ENCODE data around the gene HLA-DMA. TPM values are rescaled to one million over a fixed set of nuclear protein-coding genes. Genes with fewer than 3 reads are reported as not detected.

HLA-DMA gene
- total RNA-seq, 2 experiments from 2014 or later = 14.4 to 16.5 TPM

GRCh38 chr6:32920715-32921114 is 32.2 kb downstream of the HLA-DMA start:
- no peak overlapping the region for H3K27ac Mint-ChIP-seq

DNA sequence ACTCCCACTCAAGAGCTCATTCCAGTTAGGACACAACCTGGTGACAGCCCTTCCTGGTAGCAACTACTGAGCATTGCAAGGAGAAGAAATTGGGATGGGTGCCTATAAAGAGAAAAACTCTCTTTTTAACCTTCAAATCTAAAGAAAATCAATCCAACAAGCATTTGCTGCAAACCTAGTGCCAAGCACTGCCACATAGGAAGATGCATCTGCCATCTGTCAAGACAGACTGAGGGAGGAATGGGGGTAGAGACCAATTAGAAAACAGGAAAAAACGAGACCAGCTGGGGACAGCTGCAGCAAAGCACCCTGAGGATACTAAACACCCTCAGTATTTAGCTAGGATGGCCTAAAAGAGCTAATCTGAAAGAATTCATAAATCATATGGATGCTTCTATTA is 39.9 kb downstream of the HLA-DMA start:
- intact Hi-C loops (cut with DNase I, micrococcal nuclease) = no loop called here
- H3K4me3 ChIP-seq (ENCODE audit: low read length) = no peak overlapping the region
- ATAC-seq (ENCODE audit: poor library complexity) (no peak), DNase-seq (no peak)
- no peak overlapping the region for H3K27ac ChIP-seq (ENCODE audit: low read depth in 1 of 2, low read length in 2 of 2)
- H3K9me3 Mint-ChIP-seq = no peaks in the 10 kb centered on the region
- TF ChIP-seq, protein P1, sequence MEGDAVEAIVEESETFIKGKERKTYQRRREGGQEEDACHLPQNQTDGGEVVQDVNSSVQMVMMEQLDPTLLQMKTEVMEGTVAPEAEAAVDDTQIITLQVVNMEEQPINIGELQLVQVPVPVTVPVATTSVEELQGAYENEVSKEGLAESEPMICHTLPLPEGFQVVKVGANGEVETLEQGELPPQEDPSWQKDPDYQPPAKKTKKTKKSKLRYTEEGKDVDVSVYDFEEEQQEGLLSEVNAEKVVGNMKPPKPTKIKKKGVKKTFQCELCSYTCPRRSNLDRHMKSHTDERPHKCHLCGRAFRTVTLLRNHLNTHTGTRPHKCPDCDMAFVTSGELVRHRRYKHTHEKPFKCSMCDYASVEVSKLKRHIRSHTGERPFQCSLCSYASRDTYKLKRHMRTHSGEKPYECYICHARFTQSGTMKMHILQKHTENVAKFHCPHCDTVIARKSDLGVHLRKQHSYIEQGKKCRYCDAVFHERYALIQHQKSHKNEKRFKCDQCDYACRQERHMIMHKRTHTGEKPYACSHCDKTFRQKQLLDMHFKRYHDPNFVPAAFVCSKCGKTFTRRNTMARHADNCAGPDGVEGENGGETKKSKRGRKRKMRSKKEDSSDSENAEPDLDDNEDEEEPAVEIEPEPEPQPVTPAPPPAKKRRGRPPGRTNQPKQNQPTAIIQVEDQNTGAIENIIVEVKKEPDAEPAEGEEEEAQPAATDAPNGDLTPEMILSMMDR (IDR thresholded peaks at IDR 0.05) = no peak
- no peaks in the 10 kb centered on the region for H3K4me1 ChIP-seq (ENCODE audit: insufficient read depth, low read length)
- peaks cover 0 to 5% of the 10 kb centered on the region in 2 experiments for H3K27me3 ChIP-seq (ENCODE audit: control insufficient read depth in 1 of 2, insufficient read depth in 2 of 2, low read length in 2 of 2)
- POLR2A ChIA-PET = interaction anchor here (1.1 to 1.2 kb wide), 2 partner anchors 21 to 72 kb away, joined by 3 to 5 read pairs; no protein-coding TSS in a partner anchor
- H3K4me3 Mint-ChIP-seq = no peak overlapping the region
- no peaks in the 10 kb centered on the region for H3K4me1 Mint-ChIP-seq (ENCODE audit: low read depth)
- no peaks in the 10 kb centered on the region for H3K9me3 ChIP-seq (ENCODE audit: control insufficient read depth in 1 of 2, insufficient read depth in 1 of 2, low read length in 2 of 2)
- peaks cover 29% of the 10 kb centered on the region for H3K27me3 Mint-ChIP-seq
- CTCF ChIA-PET = interaction anchor here (1.2 kb wide), 1 partner anchor 10 kb away, joined by 5 read pairs; no protein-coding TSS in a partner anchor
- H3K27ac Mint-ChIP-seq = no peak overlapping the region
- H3K36me3 ChIP-seq (ENCODE audit: insufficient read depth, low read length) = no peaks in the 10 kb centered on the region
- no peaks in the 10 kb centered on the region for H3K36me3 Mint-ChIP-seq (ENCODE audit: low read depth)

More at GRCh38 chr6:32920715-32921114, 32.2 kb downstream of the HLA-DMA start:
- no peaks in the 10 kb centered on the region for H3K4me1 Mint-ChIP-seq (ENCODE audit: low read depth)
- no peak overlapping the region for H3K4me3 Mint-ChIP-seq
- no peaks in the 10 kb centered on the region for H3K36me3 ChIP-seq (ENCODE audit: insufficient read depth, low read length)
- peaks cover 0 to 6% of the 10 kb centered on the region in 2 experiments for H3K27me3 ChIP-seq (ENCODE audit: control insufficient read depth in 1 of 2, insufficient read depth in 2 of 2, low read length in 2 of 2)
- H3K9me3 Mint-ChIP-seq = no peaks in the 10 kb centered on the region
- no peaks in the 10 kb centered on the region for H3K4me1 ChIP-seq (ENCODE audit: insufficient read depth, low read length)
- no peak for DNase-seq
- H3K4me3 ChIP-seq (ENCODE audit: low read length) = no peak overlapping the region
- H3K9me3 ChIP-seq (ENCODE audit: control insufficient read depth in 1 of 2, insufficient read depth in 1 of 2, low read length in 2 of 2) = no peaks in the 10 kb centered on the region
- CTCF ChIA-PET = no interaction called here
- intact Hi-C loops (cut with DNase I, micrococcal nuclease) = no loop called here
- ATAC-seq (ENCODE audit: poor library complexity) = no peak
- H3K27me3 Mint-ChIP-seq = peaks cover 20% of the 10 kb centered on the region
- no peak overlapping the region for H3K27ac ChIP-seq (ENCODE audit: low read depth in 1 of 2, low read length in 2 of 2)
- POLR2A ChIA-PET = interaction anchor here (0.8 kb wide), 1 partner anchor 51 kb away, joined by 3 read pairs; no protein-coding TSS in a partner anchor
- TF ChIP-seq, protein P1 (IDR thresholded peaks at IDR 0.05) = no peak
- no peaks in the 10 kb centered on the region for H3K36me3 Mint-ChIP-seq (ENCODE audit: low read depth)

- H3K27me3 Mint-ChIP-seq = peaks cover 23% of the 10 kb centered on the region
- ATAC-seq (ENCODE audit: poor library complexity) (no peak), DNase-seq (no peak)
- H3K36me3 ChIP-seq (ENCODE audit: insufficient read depth, low read length) = no peaks in the 10 kb centered on the region
- no peaks in the 10 kb centered on the region for H3K9me3 ChIP-seq (ENCODE audit: control insufficient read depth in 1 of 2, insufficient read depth in 1 of 2, low read length in 2 of 2)
- peaks cover 0 to 5% of the 10 kb centered on the region in 2 experiments for H3K27me3 ChIP-seq (ENCODE audit: control insufficient read depth in 1 of 2, insufficient read depth in 2 of 2, low read length in 2 of 2)
- CTCF ChIA-PET = no interaction called here
- POLR2A ChIA-PET = no interaction called here
- intact Hi-C loops (cut with DNase I, micrococcal nuclease) = no loop called here
- H3K27ac Mint-ChIP-seq = no peak overlapping the region
- TF ChIP-seq, protein P1 (IDR thresholded peaks at IDR 0.05) = no peak
- no peak overlapping the region for H3K27ac ChIP-seq (ENCODE audit: low read depth in 1 of 2, low read length in 2 of 2)
- H3K36me3 Mint-ChIP-seq (ENCODE audit: low read depth) = no peaks in the 10 kb centered on the region
- no peaks in the 10 kb centered on the region for H3K4me1 Mint-ChIP-seq (ENCODE audit: low read depth)
- no peak overlapping the region for H3K4me3 Mint-ChIP-seq
- no peaks in the 10 kb centered on the region for H3K9me3 Mint-ChIP-seq
- H3K4me1 ChIP-seq (ENCODE audit: insufficient read depth, low read length) = no peaks in the 10 kb centered on the region
- H3K4me3 ChIP-seq (ENCODE audit: low read length) = no peak overlapping the region
Measured at GRCh38 chr6:32908897-32909296, 44.0 kb downstream of the HLA-DMA start.

All from CD4-positive, alpha-beta T cell (primary cell).